ENCODE data around the gene HMCN2.

- TF ChIP-seq POLR2A (IDR thresholded peaks at IDR 0.05) (no peak), CTCF (IDR thresholded peaks at IDR 0.05) (no peak), EP300 (IDR thresholded peaks at IDR 0.05) (no peak), POLR2AphosphoS5 (IDR thresholded peaks at IDR 0.05) (no peak)
Observed at GRCh38 chr9:130348881-130349280, 83.3 kb downstream of the HMCN2 start.
